ELR (cell line): Measurements from ENCODE around the gene PHKB.
"Not testable (repeated sequence)": the region's sequence is repeated elsewhere in the genome, so short reads cannot be mapped to it uniquely, and the experiment has no call there.

Source experiments
- DNase-seq: peaks from one replicate; pipeline ENCODE4 v3.0.0-alpha.2; 2015; ENCODE audit warnings: low read depth

PHKB gene

GRCh38 chr16:47470211-47470610 lies 9.1 kb downstream of the PHKB start:
- DNase-seq, result no peak

DNA sequence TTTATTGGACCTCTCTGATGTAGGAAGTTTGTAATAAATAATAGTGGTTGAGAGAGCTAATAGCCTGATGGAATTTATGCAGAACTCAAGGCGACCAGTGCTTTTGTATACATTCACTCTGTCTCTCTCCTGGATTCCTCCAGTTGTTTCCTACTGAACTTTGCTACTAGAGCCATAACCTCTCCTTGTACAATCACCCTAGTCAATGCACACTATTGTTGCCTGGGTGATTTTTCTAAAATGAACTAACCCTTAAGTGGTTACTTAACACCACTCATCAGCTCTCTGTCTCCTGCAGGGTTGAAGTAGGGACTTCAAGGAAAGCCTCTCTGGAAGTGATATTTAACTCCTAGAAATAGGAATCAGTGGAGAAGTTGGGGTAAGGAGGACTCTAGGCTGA lies 9.7 kb downstream of the PHKB start:
- DNase-seq, result no peak

GRCh38 chr16:47473004-47473403 lies 11.9 kb downstream of the PHKB start:
- DNase-seq, result not testable (repeated sequence)

DNA sequence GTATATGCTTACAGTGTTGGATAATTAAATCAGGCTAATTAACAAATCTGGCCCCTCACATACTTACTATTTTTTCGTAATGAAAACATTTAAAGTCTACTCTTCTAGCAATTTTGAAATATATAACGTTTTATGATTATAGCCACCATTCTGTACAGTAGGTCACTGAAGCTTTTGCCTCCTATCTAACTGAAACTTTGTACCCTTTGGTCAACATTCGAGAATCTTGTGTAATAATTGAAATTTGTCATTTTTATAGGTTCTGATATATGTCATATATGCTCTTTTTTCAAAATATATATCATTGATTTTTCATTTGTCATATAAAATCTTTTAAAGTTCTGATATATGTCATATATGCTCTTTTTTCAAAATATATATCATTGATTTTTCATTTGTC lies 12.7 kb downstream of the PHKB start:
- no peak for DNase-seq

DNA sequence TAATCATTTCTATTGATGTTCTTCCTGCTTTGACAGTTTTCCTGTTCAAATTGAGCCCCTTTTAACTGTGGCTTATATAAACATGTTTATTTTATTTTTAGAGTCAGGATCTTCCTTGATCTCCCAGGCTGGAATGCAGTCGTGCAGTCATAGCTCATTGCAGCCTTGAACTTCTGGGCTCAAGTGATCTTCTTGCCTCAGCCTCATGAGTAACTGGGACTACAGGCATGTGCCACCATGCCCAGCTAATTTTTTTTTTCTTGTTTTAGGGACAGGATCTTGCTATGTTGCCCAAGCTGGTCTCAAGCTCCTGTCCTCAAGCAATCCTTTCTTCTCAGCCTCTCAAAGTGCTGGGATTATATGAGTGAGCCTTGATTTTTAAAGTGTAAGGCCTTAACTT lies 14.7 kb downstream of the PHKB start:
- DNase-seq, result no peak

DNA sequence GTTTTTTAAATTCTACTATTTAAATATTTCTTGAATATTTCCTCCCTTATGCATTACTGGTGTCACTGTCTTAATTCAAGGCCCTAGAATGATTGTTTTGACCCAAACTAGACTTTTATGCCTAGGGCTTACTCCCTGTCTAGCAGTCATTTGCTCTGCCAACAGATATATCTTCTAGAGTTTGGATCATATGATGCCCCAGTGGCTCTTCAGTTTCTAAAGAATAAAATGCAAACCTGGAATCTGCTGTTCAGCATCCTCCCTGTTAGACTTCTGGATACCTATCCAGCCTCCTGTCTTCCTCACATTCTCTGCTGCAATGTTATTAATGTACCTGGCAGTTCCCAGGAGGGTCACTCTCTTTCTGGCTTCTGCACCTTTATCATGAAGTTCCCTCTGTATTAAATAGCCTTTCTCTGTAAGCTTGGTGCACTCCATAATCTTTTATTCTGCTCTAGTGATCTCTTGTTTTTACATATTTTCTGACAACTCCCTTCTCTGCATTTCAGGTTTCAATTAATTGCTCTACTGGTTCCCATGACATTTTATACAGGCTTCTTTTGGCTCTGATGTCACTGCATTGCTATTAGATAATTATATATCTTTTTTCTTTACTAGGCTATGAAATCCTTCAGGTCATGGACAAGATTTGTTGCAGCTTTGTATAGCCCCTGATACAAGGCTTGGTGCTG lies 15.7 kb downstream of the PHKB start:
- DNase-seq, result no peak

- peak; percentile 80 for DNase-seq
These were observed 16.5 kb downstream of the PHKB start for GRCh38 chr16:47477679-47478078.

- DNase-seq, result no peak
These were observed 19.3 kb downstream of the PHKB start for GRCh38 chr16:47480410-47480809.

DNA sequence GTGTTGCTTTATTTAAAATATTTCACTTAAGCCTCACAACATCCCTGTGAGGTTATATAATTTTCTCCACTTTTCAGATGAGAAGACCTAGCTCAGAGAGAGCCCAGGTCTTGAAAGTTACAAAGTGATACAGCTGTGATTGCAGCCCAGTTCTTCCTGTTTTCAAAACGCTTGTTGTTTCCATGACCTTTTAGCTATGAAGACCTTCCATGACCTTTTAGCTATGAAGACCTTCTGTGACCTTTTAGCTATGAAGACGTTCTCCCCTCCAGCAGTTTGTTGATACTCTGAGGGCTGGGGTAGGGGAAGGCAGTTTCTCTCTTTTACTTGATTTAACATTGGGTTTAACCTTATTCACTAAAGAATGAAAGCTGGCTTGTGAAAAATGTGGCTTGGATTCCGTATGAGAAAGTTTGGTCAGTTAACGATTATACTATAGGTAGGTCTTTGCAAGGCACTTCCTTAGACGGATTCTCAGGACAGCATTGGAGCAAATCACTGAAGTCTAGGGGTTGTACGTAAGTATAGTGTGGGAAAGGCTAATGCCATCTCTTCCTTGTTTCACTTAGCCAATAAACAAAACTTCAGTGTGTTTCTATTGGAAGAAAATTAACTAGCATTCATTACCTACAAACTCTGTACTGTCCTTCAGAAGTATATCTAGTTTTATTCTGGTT lies 20.7 kb downstream of the PHKB start:
- no peak for DNase-seq

DNA sequence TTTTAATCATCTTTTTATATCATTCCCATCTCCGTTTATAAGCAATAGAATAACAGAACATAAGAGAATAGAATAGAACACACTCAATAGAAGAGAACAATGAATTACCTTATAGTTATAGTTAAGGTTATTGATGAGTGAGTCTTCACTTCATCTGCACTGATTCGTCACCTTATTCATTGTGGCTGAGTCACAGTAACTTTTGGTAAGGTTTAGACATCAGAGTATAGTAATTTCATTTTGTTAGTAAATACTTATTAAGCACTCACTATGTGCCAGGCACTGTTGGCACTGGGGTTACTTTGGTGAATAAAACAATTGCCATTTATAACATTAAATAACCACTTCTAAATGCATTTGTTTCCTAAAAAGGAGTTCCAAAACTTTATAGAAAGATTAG lies 22.5 kb downstream of the PHKB start:
- no peak for DNase-seq

GRCh38 chr16:47486856-47487255 lies 25.7 kb downstream of the PHKB start:
- DNase-seq, result no peak

- DNase-seq, result no peak
These were observed 26.9 kb downstream of the PHKB start for GRCh38 chr16:47488051-47488450.

DNA sequence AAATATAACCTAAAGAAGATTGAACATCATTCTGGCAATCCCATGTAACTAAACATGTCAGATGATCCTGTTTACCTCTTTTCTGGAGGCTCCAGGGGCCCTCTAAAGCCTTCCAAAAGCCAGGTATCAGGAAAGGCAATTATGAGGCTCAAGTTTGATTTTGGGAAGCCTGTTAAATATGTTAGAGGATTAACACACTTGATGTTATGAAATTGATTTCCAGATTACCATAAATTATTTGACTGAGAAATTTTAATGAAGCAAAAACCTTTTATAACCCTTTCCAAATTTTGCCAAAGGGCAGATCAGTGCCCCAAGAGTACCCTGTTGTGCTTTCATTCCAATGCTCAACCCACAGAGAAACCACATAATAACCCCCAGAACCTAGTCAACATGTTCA lies 29.3 kb downstream of the PHKB start:
- no peak for DNase-seq

GRCh38 chr16:47492036-47492427 lies 30.9 kb downstream of the PHKB start:
- no peak for DNase-seq

DNA sequence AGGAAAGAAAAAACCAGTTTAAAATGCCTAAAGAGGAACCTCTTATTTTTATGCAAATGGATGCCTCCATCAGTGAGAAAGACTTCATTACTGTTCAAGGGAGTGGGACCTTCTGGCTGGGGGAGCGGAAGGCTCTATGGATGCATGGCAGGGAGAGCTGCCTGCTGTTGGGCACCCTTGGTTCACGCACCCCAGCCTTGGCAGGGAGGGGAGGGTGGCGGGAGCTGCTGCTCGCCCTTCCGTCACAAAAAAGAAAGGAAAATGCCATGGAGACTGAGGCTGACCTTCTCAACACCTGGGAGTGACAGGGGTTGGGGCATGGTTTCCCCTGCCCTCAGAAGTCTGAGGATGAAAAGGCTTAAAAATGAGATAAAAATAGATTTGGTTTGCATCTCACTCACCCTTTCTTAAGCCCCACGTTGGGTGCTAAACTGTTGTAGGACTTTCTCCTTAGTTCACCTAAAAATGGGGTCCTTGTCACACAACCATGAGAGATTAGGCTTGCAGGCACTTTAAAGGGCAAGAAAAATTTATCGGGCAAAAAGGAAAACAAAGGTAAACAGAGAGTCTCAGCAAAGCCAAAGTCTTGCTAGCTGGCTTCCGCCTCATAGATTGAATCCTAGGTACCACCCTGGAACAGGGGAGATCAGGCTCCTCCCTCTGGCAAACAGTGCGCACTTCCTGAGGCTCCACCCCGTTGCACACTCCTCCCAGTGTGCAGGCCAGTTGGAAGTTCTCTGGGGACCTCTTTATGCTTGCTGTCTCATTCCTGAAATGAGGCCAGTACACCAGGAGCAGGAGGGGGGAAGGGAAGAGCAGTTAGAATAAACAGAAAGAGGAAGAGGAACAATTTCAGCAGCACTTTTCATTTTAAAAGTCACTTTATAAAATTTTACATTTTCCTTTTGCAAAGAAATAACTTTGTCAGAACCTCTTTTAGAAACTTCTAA lies 31.6 kb downstream of the PHKB start:
- DNase-seq, result no peak

- DNase-seq, result no peak
These were observed 32.5 kb downstream of the PHKB start for GRCh38 chr16:47493381-47494337.

GRCh38 chr16:47499080-47499699 lies 38.1 kb downstream of the PHKB start:
- no peak for DNase-seq

GRCh38 chr16:47499700-47500264 lies 38.7 kb downstream of the PHKB start:
- DNase-seq, result no peak

GRCh38 chr16:47503936-47504335 lies 42.8 kb downstream of the PHKB start:
- peak; percentile 74 for DNase-seq

- no peak for DNase-seq
These were observed 43.5 kb downstream of the PHKB start for GRCh38 chr16:47504599-47504998.

DNA sequence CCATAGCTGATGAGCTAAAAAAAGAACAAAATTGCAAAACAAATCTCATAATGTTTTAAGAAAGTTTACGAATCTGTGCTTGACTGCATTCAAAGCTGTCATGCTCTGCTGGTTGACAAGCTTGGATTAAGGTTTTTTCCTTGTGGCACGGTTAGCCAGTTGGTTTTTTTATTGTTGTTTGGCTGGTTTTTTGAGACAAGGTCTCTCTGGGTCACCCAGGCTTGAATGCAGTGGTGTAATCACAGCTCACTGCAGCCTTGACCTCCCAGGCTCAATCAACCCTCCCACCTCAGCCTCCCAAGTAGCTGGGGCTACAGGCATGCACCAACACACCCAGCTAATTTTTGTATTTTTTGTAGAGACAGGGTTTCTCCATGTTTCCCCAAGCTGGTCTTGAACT lies 45.7 kb downstream of the PHKB start:
- no peak for DNase-seq
